Neural crest cell (in vitro differentiated cells): Measurements from ENCODE around the gene LNPEP. TPM values are rescaled to one million over a fixed set of nuclear protein-coding genes. Genes with fewer than 3 reads are reported as not detected.

Experiments used
- DNase-seq: peaks from one replicate; pipeline ENCODE4 v3.0.0; 2021; ENCODE audit warnings: low read depth, mixed read lengths, low spot score
- H3K27ac Mint-ChIP-seq: one replicate; pipeline ENCODE4 v1.8.0; 2021; ENCODE audit warnings: mild to moderate bottlenecking, mixed read lengths; ENCODE audit not compliant: unreplicated experiment
- H3K27me3 Mint-ChIP-seq: 2 replicates; pipeline ENCODE4 v1.8.0; 2021; ENCODE audit warnings: low read depth, mild to moderate bottlenecking, mixed read lengths
- H3K36me3 Mint-ChIP-seq: 2 replicates; pipeline ENCODE4 v1.8.0; 2021; ENCODE audit warnings: low read depth, mild to moderate bottlenecking, mixed read lengths
- H3K4me1 Mint-ChIP-seq: 2 replicates; pipeline ENCODE4 v1.8.0; 2021; ENCODE audit warnings: mixed read lengths
- H3K4me3 Mint-ChIP-seq: one replicate; pipeline ENCODE4 v1.8.0; 2021; ENCODE audit warnings: mild to moderate bottlenecking, mixed read lengths
- H3K9me3 Mint-ChIP-seq: 2 replicates; pipeline ENCODE4 v1.8.0; 2021; ENCODE audit warnings: mixed read lengths
- CTCF ChIP-seq: fragments of 200-600 bp; sonication (generic); conservative IDR thresholded peaks from 2 replicates; pipeline ENCODE4 v1.5.0; 2021; ENCODE audit warnings: antibody characterized with exemption, mild to moderate bottlenecking
- total RNA-seq: library from RNA; stranded (reverse); gene quantifications from 2 replicates; pipeline ENCODE4 v1.2.1, GENCODE V29; 2021

Gene LNPEP
- total RNA-seq, 1 donor from 2014 or later, result 17.4 TPM

- DNase-seq, result no peak
- Mint-ChIP-seq H3K27me3 (no peaks in the 10 kb centered on the region), H3K4me3 (no peak overlapping the region), H3K27ac (no peak overlapping the region), H3K9me3 (peaks cover under 1% of the 10 kb centered on the region), H3K36me3 (no peaks in the 10 kb centered on the region), H3K4me1 (peaks cover 7% of the 10 kb centered on the region)
- no peak for TF ChIP-seq CTCF
Measured at GRCh38 chr5:97062046-97062445, 126.2 kb downstream of the LNPEP start.

GRCh38 chr5:97063251-97063650 is 127.4 kb downstream of the LNPEP start:
- H3K36me3 Mint-ChIP-seq, result no peaks in the 10 kb centered on the region
- TF ChIP-seq CTCF, result no peak
- no peaks in the 10 kb centered on the region for H3K27me3 Mint-ChIP-seq
- H3K4me1 Mint-ChIP-seq, result peaks cover 7% of the 10 kb centered on the region
- no peak overlapping the region for H3K4me3 Mint-ChIP-seq
- H3K9me3 Mint-ChIP-seq, result no peaks in the 10 kb centered on the region
- DNase-seq, result no peak
- H3K27ac Mint-ChIP-seq, result no peak overlapping the region

DNA sequence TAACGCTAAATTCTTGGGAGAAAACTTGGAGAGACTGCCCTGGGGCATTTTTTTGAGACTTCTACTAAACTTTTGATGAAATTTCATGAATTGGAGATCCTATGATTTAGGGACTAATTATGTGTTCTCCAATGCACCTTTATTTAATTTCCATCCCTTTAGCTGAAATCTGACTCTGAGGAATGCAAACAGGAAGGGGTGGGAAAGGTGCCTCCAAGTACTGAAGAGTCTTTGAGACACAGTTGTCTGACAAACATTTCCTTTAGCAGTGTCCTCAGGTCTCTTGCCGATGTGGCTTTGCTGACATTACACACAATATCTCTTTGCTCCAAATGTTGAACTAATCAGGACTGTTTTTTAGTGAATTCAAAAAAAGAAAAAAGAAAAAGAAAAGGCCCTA is 129.6 kb downstream of the LNPEP start:
- DNase-seq, result no peak
- Mint-ChIP-seq H3K9me3 (peaks cover 2% of the 10 kb centered on the region), H3K27me3 (no peaks in the 10 kb centered on the region), H3K36me3 (no peaks in the 10 kb centered on the region), H3K4me3 (no peak overlapping the region), H3K27ac (no peak overlapping the region), H3K4me1 (peaks cover 7% of the 10 kb centered on the region)
- TF ChIP-seq CTCF, result no peak

DNA sequence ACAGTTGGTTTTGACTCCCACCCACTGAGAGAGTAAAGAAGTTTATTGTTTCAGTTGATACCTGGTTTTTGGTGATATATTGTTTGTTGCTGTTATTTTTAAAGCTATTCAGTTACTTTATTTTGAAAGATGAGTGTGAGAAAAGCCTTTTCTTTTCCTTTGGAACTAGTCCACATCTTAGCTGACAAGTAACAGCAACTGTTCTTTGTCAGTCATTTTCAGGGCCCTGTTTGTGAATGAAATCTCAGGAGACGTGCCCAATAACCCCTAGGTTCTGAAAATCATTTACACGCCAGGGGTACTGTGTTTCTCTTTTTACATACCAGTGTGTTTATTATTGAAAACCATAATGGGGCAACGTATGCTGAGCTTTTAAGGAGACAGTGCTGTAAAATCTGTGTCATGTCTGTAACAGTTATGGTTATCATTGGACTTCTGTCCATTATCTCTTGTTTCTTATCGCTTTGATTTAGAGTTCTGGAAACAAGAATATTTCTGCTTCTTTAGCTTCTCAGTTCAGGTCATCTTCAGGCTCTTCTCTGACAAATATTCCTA is 131.5 kb downstream of the LNPEP start:
- H3K27ac Mint-ChIP-seq, result no peak overlapping the region

GRCh38 chr5:97070234-97070633 is 134.4 kb downstream of the LNPEP start:
- Mint-ChIP-seq H3K27me3 (no peaks in the 10 kb centered on the region), H3K36me3 (no peaks in the 10 kb centered on the region), H3K27ac (no peak overlapping the region), H3K4me1 (peaks cover 5% of the 10 kb centered on the region), H3K9me3 (peaks cover 7% of the 10 kb centered on the region), H3K4me3 (no peak overlapping the region)
- DNase-seq, result no peak
- no peak for TF ChIP-seq CTCF

More for the DNA sequence above, 131.5 kb downstream of the LNPEP start:
- DNase-seq, result no peak
- Mint-ChIP-seq H3K4me1 (peaks cover 7% of the 10 kb centered on the region), H3K27me3 (no peaks in the 10 kb centered on the region), H3K9me3 (peaks cover 2% of the 10 kb centered on the region), H3K4me3 (no peak overlapping the region), H3K36me3 (no peaks in the 10 kb centered on the region)
- TF ChIP-seq CTCF, result no peak
